Stimulated activated CD4-positive, alpha-beta T cell treated with anti-CD3 and anti-CD28 coated beads, Interleukin-4, amount 100 ng/mL, for 48 hours (primary cell): ENCODE data around the gene C15orf40.
"Not testable (repeated sequence)": the region's sequence is repeated elsewhere in the genome, so short reads cannot be mapped to it uniquely, and the experiment has no call there.

Experiments
- DNase-seq, 2 donors: peaks; one replicate each; pipeline ENCODE4 v3.0.0-alpha.2; 2020; ENCODE audit warnings: low read depth in 2 of 2

C15orf40 gene

DNA sequence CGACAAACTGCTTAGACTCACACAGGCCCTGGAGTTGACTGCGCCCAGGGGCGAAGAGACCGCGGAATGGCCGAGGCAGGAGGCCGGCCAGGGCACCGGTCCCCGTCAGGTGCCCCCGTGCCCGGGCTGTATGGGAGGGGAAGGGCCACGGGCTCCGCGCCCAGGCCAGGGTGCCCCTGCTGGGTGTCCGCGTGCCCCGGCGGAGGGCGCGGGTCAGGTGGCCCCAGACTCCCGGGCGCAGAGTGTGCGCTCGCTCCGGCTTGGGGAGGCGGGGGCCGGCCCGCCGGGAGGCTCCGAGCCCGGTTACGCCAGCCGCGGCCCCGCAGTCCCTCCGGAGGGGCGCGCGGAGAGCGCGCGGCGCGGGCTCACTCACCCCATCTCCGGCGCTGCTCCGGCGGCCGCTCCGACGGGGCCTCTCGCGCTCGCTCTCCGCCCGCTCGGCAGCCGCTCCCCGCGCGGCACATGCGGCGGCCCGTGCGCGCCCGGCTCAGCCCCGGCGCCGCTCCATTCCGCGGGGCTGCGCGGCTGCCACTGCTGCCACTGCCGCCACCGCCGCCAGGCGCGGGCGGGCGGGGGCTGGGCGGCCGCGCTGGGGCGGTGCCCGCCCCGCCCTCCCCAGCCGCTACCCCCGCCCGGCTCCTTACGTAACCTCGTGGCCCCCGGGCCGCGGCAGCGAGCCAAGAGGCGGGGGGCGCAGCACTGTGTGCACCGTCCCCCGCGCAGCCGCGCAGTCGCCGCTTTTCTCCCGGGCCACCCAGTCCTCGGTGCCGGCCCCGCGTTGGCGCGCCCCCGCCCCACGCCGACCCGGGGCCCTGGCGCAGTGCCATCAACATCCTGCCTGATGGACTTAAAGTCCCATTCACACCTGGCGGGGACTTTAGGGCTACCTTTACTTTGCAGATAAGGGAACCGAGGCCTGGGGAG lies 59.0 kb downstream of the C15orf40 start, which contains the start of gene HOMER2:
Gene HOMER2 (minus strand): TSS at position 563 of the 924 bp plus-strand sequence. CDS start 185 bp downstream, at position 378.
- no peak for DNase-seq

DNA sequence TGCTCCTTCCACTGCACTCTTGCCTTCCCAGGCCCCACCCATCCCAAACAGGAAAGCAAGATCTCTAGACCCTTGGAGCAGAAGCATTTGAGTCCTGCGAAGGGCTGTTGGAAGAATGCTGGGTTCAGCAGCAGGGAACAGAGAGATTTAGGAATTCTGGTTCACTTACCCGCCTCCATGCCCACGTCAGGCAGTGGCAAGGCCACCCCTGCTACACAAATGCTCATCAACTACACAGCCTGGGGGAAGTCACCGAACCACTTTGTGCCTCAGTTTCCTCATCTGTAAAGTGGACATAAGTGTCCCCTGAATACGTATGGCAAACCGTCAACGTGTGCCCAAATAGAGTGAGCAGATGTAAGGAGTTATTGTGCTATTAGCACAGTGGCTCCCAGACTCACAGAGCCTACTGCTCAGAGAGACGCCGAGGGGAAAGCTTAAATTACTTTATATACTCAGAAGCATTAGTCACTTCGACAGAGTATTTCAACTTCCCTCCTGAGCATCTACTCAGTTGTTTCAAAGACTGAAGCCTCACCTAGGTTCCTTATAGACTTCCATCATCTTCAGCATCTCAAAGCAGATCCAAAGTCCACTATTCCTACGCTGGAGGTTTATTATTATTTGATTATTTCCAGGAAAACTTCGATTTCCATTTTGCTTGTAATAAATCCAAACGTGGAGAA lies 59.8 kb downstream of the C15orf40 start:
- no peak for DNase-seq

DNA sequence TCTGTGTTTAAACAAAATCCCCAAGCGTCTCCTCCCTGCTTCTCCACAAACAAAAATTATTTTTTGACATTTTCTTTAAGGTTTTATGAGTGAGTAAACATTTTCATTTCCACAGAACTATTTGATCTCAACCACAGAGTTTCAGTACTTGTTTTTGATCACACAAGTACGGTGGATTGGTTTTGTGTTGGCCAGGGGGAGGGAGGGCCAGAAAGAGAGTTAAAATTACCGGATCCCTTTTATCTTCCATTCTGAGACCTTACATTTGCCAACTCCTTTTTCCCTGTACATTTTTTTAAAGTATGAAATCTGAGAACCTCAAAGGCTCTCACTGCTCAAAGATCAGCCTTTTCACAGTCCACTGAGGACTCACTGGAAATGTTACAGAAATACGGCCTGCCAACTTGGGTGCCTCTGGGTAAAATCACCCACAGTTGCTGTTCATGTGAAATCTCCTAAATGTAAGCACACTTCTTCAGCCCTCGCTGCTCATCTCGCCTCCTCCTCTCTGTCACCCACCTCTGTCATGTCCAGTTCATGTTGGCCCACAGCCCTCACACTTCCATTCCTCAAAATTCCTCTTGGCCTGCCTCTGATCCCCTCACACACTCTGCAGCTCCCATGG lies 60.6 kb downstream of the C15orf40 start:
- DNase-seq: no peak

DNA sequence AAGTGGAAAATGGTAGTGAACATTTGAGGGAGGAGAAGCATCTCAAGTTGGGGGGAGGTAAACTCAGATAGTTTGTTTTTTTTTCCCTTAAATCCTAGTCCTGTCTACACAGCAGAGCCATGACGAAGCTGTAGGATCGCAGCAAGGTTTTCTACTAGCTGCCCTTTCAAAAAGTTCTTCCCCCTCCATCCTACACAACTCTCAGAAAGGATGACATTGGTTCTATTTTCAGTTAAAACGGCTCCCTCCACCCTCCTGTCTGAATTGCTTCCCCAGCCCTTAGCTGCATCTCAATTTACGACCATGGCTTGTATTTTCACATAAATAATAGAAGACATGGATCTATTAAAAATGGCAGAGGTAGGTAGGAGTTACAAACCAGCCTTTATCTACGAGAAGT lies 61.1 kb downstream of the C15orf40 start:
- no peak for DNase-seq

DNA sequence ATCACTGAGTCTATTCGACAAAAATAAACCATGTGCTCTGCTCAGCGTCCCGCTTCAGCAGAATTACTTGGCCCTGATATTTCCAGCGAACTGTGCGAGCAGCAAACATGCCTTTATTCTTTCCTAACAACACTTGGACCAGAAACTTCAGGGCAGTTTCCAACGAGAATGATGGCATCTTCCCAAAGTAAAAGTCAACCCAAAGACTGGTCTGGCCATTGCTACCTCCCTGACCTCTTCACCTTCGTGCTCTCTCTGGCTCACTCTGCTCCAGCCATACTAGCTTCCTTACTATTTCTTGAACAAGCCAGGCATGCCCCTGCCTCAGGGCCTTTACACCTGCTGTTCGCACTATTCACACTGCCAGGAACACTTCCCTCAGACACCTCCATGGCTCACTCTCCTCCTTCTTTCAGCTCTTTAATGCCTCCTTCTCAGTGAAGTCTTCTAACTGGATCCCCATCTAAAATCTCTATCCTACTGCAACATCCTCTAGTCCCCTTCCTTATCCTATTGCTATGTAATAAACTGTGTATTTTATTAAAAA lies 65.2 kb downstream of the C15orf40 start:
- no peak for DNase-seq

DNA sequence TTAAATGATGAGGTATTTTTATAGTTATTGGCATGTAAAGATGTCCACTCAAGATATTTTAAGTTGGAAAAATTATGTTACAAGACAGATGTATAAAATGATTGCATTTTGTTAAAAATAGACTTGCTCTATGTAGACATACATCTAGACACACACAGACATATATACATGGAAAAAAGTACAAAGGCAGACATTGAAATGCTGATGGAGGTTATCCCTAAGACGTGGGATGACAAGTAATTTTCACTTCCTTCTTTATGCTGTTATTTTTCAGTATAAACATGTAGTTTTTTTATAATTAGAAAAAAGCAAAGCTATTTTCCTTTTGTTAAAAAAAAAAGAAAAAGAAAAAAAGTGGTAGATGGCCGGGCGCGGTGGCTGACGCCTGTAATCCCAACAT lies 66.1 kb downstream of the C15orf40 start:
- no peak for DNase-seq

DNA sequence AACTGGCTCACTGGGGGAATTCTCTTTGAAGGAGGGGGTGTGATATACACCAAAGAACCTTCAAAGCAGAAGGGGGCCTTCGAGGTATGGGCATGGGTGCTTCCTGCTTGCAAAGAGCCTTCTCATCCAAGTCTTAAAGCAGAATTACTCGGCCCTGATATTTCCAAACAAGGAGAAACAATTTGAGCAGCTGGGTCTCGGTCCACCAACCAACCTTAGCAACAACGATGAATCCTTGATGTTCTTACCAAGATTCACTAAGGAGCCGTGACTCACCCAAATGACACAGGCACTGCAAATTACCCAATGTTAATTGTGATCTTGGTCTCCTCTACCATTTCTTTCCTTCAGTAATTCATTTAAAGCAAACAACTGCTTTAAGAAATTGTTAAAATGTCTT lies 66.6 kb downstream of the C15orf40 start:
- DNase-seq: no peak

DNA sequence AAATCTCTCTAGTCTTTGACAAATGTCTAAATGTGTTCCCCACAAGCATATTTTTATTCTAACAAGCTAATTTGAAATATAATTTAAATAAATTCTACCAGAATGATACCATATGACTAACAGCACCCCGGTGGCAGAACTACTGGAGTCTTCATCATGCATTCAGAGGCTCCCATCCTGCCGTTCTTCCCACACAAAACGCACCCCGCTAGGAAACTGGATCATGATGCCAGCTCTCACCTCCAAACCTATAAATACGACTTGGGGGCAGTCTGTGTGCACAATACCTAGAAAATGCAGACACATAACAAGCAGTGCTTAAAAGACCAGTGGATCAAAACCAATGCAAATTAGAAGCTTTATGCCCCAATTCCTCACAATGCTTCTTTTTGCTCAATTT lies 67.4 kb downstream of the C15orf40 start:
- no peak for DNase-seq

DNA sequence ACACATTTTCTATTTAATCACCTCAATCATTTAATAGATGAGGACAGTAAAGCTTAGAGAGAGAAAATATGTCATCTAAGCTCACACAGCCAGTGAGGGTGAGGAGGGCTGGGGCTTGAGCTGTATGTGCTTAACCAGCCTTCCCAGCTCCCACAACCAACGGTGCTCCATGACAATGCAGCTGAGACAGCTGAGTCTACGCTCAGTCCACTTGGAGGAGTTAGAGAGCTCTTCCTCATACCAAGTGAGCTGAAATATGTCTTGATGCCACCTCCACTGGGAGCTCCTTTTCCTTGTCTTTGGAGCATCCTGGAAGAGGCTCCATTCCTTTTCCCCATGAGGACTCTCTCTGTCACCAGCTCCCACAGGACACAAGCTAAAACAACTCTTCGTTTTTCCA lies 68.3 kb downstream of the C15orf40 start:
- no peak for DNase-seq

DNA sequence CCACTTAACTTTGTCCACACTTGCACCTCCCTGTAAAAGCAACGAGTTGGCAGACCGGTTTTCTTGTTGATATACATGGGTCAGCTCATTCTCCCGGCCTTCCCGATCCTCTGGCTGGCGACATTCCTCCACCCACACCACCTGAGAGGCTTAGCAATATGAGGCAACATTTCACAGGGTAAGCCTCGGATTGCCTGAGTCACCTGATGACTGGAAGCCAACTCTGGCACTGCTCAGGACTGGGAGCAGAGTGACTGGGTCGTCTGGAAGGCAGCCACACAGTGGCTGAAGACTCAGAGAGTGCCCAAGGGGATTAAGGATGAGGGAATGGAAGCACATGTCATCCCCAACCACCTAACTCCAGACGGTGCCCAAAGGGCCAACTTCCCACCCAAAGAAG lies 68.7 kb downstream of the C15orf40 start:
- DNase-seq: no peak

DNA sequence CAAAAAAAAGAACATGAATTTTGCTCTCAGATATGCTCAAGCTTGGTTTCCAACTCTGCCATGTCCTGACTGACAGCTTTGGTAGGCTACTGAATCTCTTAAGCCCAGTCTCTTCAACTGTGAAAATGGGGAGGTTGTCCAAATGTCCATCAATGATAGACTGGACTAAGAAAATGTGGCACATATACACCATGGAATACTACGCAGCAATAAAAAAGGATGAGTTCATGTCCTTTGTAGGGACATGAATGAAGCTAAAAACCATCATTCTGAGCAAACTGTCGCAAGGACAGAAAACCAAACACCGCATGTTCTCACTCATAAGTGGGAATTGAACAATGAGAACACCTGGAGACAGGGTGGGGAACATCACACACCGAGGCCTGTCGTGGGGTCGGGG lies 71.8 kb downstream of the C15orf40 start:
- not testable (repeated sequence) for DNase-seq
